ENCODE results near the gene SPEM2. TPM values are rescaled to one million over a fixed set of nuclear protein-coding genes. Genes with fewer than 3 reads are reported as not detected.
"Not testable (repeated sequence)": the region's sequence is repeated elsewhere in the genome, so short reads cannot be mapped to it uniquely, and the experiment has no call there.

Gene SPEM2
- total RNA-seq, 1 donor from 2014 or later: 0.14 TPM

GRCh38 chr17:7470457-7470973 is 45.1 kb downstream of the SPEM2 start:
- not testable (repeated sequence) for H3K4me1 ChIP-seq (ENCODE audit: insufficient read depth, low read length); H3K4me1 Mint-ChIP-seq (ENCODE audit: low read depth, unreplicated experiment); H2AFZ ChIP-seq (ENCODE audit: low read depth, low read length); H3K9me3 ChIP-seq (ENCODE audit: insufficient read depth, low read depth, low read length); H3K4me3 Mint-ChIP-seq (ENCODE audit: unreplicated experiment); H3K27ac ChIP-seq (ENCODE audit: low read depth, low read length); H3K27me3 ChIP-seq (ENCODE audit: insufficient read depth, low read length); H3K4me2 ChIP-seq (ENCODE audit: low read length); DNase-seq (ENCODE audit: low read depth); FAIRE-seq; H3K9ac ChIP-seq (ENCODE audit: low read length); H3K27me3 Mint-ChIP-seq (ENCODE audit: low read depth, unreplicated experiment); H3K9me3 Mint-ChIP-seq (ENCODE audit: unreplicated experiment); H3K4me3 ChIP-seq (ENCODE audit: insufficient read depth, low read depth, low read length); H3K36me3 Mint-ChIP-seq (ENCODE audit: low read depth, unreplicated experiment); H3K36me3 ChIP-seq (ENCODE audit: insufficient read depth, low read length)
- H3K79me2 ChIP-seq (ENCODE audit: insufficient read depth, low read length): peaks cover 79% of the 10 kb centered on the region
- peaks cover 76% of the 10 kb centered on the region for H4K20me1 ChIP-seq (ENCODE audit: insufficient read depth, low read length)
- H3K27ac Mint-ChIP-seq (ENCODE audit: unreplicated experiment): peak overlapping the region; percentile 12

GRCh38 chr17:7471729-7472128 is 46.3 kb downstream of the SPEM2 start:
- Histone ChIP-seq H3K27me3 (ENCODE audit: insufficient read depth, low read length) (no peaks in the 10 kb centered on the region), H3K79me2 (ENCODE audit: insufficient read depth, low read length) (peaks cover 91% of the 10 kb centered on the region), H3K36me3 (ENCODE audit: insufficient read depth, low read length) (no peaks in the 10 kb centered on the region), H3K4me1 (ENCODE audit: insufficient read depth, low read length) (peaks cover 17% of the 10 kb centered on the region), H3K4me2 (ENCODE audit: low read length) (no peak overlapping the region), H3K9ac (ENCODE audit: low read length) (no peak overlapping the region), H4K20me1 (ENCODE audit: insufficient read depth, low read length) (peaks cover 83% of the 10 kb centered on the region), H3K9me3 (ENCODE audit: insufficient read depth, low read depth, low read length) (no peaks in the 10 kb centered on the region), H3K4me3 (ENCODE audit: insufficient read depth, low read depth, low read length) (no peak overlapping the region), H3K27ac (ENCODE audit: low read depth, low read length) (no peak overlapping the region), H2AFZ (ENCODE audit: low read depth, low read length) (no peak overlapping the region)
- H3K4me3 Mint-ChIP-seq (ENCODE audit: unreplicated experiment): no peak overlapping the region
- H3K27me3 Mint-ChIP-seq (ENCODE audit: low read depth, unreplicated experiment): no peaks in the 10 kb centered on the region
- no peaks in the 10 kb centered on the region for H3K9me3 Mint-ChIP-seq (ENCODE audit: unreplicated experiment)
- peaks cover 7% of the 10 kb centered on the region for H3K36me3 Mint-ChIP-seq (ENCODE audit: low read depth, unreplicated experiment)
- TF ChIP-seq EZH2 (IDR thresholded peaks at IDR 0.05; ENCODE audit: insufficient read depth, low read length) (no peak), CTCF (IDR thresholded peaks at IDR 0.05; ENCODE audit: insufficient read depth, low read depth, low read length) (no peak)
- no peak for FAIRE-seq
- H3K4me1 Mint-ChIP-seq (ENCODE audit: low read depth, unreplicated experiment): peaks cover 15% of the 10 kb centered on the region
- H3K27ac Mint-ChIP-seq (ENCODE audit: unreplicated experiment): no peak overlapping the region
- no peak for DNase-seq (ENCODE audit: low read depth)

GRCh38 chr17:7474767-7475166 is 49.4 kb downstream of the SPEM2 start:
- H3K27ac Mint-ChIP-seq (ENCODE audit: unreplicated experiment); H3K9ac ChIP-seq (ENCODE audit: low read length); H2AFZ ChIP-seq (ENCODE audit: low read depth, low read length); H3K36me3 Mint-ChIP-seq (ENCODE audit: low read depth, unreplicated experiment); H3K27ac ChIP-seq (ENCODE audit: low read depth, low read length); H3K27me3 Mint-ChIP-seq (ENCODE audit: low read depth, unreplicated experiment); H3K9me3 ChIP-seq (ENCODE audit: insufficient read depth, low read depth, low read length); FAIRE-seq; H3K27me3 ChIP-seq (ENCODE audit: insufficient read depth, low read length); H3K4me3 ChIP-seq (ENCODE audit: insufficient read depth, low read depth, low read length); H3K4me2 ChIP-seq (ENCODE audit: low read length); H3K4me3 Mint-ChIP-seq (ENCODE audit: unreplicated experiment); H3K36me3 ChIP-seq (ENCODE audit: insufficient read depth, low read length); H3K9me3 Mint-ChIP-seq (ENCODE audit: unreplicated experiment); DNase-seq (ENCODE audit: low read depth): not testable (repeated sequence)
- peaks cover 26% of the 10 kb centered on the region for H3K4me1 Mint-ChIP-seq (ENCODE audit: low read depth, unreplicated experiment)
- Histone ChIP-seq H4K20me1 (ENCODE audit: insufficient read depth, low read length) (peaks cover 83% of the 10 kb centered on the region), H3K4me1 (ENCODE audit: insufficient read depth, low read length) (peaks cover 33% of the 10 kb centered on the region), H3K79me2 (ENCODE audit: insufficient read depth, low read length) (peaks cover 93% of the 10 kb centered on the region)

Data from astrocyte (in vitro differentiated cells and primary cell).